Esophagus muscularis mucosa (tissue), 4 donors: Measurements from ENCODE around the gene TEX2. TPM values are rescaled to one million over a fixed set of nuclear protein-coding genes. Genes with fewer than 3 reads are reported as not detected.

Source experiments
- DNase-seq: peaks from one replicate; pipeline ENCODE4 v3.0.0-alpha.2; 2017; ENCODE audit errors: extremely low spot score
- H3K27ac ChIP-seq, 4 donors: fragments of 200-600 bp; sonication (generic); replicated peaks in 1 of 4; 1 replicate in 3 of 4; 2 replicates in 1 of 4; pipeline ENCODE4 v1.5.1; 2016 to 2019; ENCODE audit warnings: mild to moderate bottlenecking in 1 of 4
- H3K27me3 ChIP-seq, 4 donors: fragments of 200-600 bp; sonication (generic); one replicate each; pipeline versions ENCODE4 v1.5.1 to v1.6.0; 2016 to 2019
- H3K36me3 ChIP-seq, 4 donors: fragments of 200-600 bp; sonication (generic); one replicate each; pipeline ENCODE4 v1.5.1; 2016 to 2019
- H3K4me1 ChIP-seq, 4 donors: fragments of 200-600 bp; sonication (generic); one replicate each; pipeline ENCODE4 v1.5.1; 2016 to 2019
- H3K4me3 ChIP-seq, 4 donors: fragments of 200-600 bp; sonication (generic); 1 replicate in 2 of 4; 2 replicates in 2 of 4; pipeline ENCODE4 v1.5.1; 2016 to 2019; ENCODE audit warnings: mild to moderate bottlenecking in 4 of 4, moderate library complexity in 1 of 4
- H3K9me3 ChIP-seq, 4 donors: fragments of 200-600 bp; sonication (generic); 1 replicate in 3 of 4; 2 replicates in 1 of 4; pipeline ENCODE4 v1.5.1; 2016 to 2019
- EP300 ChIP-seq: sonication (generic); formaldehyde crosslinking; IDR thresholded peaks from one replicate; pipeline ENCODE4 v1.6.1; 2017; ENCODE audit warnings: antibody characterized with exemption
- POLR2A ChIP-seq: fragments of 450-650 bp; IDR thresholded peaks from one replicate; pipeline ENCODE4 v1.6.1; 2017; ENCODE audit warnings: antibody characterized with exemption, moderate library complexity, mild to moderate bottlenecking, low read depth
- POLR2AphosphoS5 ChIP-seq, 2 donors: sonication (generic); formaldehyde crosslinking; IDR thresholded peaks; one replicate each; pipeline ENCODE4 v1.6.1; 2017; ENCODE audit warnings: antibody characterized with exemption in 2 of 2
- WGBS: methylation state at CpG from one replicate; pipeline ENCODE4 v1.1.5; 2018; 5-methylcytosine and 5-hydroxymethylcytosine counted together
- intact Hi-C: fragments of 100-400 bp; cut with DNase I; formaldehyde crosslinking; loops from one replicate; pipeline ENCODE4 v1.15.1; 2023
- total RNA-seq, 4 donors: library from RNA; depleted of rRNA; stranded (reverse); fragments of >200 nt; gene quantifications; one replicate each; pipeline versions ENCODE4 v1.1.0 to v1.2.1, GENCODE V29; 2016
- TF ChIP-seq, protein P1 (sequence below), 3 experiments: fragments of 200-600 bp in 2 of 3; fragments of 450-650 bp in 1 of 3; sonication (generic) in 2 of 3; IDR thresholded peaks; one replicate each; pipeline ENCODE4 v1.5.1; 2017 to 2019; ENCODE audit warnings: antibody characterized with exemption in 3 of 3, mild to moderate bottlenecking in 2 of 3, moderate library complexity in 1 of 3

Gene TEX2
- total RNA-seq, 4 donors from 2014 or later, result 32.6 to 58.7 (median 46.1) TPM

GRCh38 chr17:64247836-64248235, 15.2 kb downstream of the TEX2 start:
- H3K4me1 ChIP-seq, result peaks cover 8 to 13% (median 10%) of the 10 kb centered on the region in 4 donors
- 94% methylated on average over 1 of the region's 1 CpG for WGBS
- H3K9me3 ChIP-seq, result no peaks in the 10 kb centered on the region
- TF ChIP-seq EP300 (no peak), POLR2A (no peak), POLR2AphosphoS5 (IDR thresholded peaks at IDR 0.05) (no peak)
- TF ChIP-seq, protein P1, sequence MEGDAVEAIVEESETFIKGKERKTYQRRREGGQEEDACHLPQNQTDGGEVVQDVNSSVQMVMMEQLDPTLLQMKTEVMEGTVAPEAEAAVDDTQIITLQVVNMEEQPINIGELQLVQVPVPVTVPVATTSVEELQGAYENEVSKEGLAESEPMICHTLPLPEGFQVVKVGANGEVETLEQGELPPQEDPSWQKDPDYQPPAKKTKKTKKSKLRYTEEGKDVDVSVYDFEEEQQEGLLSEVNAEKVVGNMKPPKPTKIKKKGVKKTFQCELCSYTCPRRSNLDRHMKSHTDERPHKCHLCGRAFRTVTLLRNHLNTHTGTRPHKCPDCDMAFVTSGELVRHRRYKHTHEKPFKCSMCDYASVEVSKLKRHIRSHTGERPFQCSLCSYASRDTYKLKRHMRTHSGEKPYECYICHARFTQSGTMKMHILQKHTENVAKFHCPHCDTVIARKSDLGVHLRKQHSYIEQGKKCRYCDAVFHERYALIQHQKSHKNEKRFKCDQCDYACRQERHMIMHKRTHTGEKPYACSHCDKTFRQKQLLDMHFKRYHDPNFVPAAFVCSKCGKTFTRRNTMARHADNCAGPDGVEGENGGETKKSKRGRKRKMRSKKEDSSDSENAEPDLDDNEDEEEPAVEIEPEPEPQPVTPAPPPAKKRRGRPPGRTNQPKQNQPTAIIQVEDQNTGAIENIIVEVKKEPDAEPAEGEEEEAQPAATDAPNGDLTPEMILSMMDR (IDR thresholded peaks at IDR 0.05), result no peak
- H3K27ac ChIP-seq, result no peak overlapping the region
- DNase-seq, result no peak
- H3K4me3 ChIP-seq, result no peak overlapping the region
- no peaks in the 10 kb centered on the region for H3K27me3 ChIP-seq
- H3K36me3 ChIP-seq, result no peaks in the 10 kb centered on the region
- intact Hi-C loops, result no loop called here

- no peaks in the 10 kb centered on the region for H3K27me3 ChIP-seq
- H3K27ac ChIP-seq, result no peak overlapping the region
- intact Hi-C loops, result no loop called here
- WGBS, result 91% methylated on average over 11 of the region's 11 CpGs
- TF ChIP-seq POLR2A, result no peak
- no peak for TF ChIP-seq POLR2AphosphoS5 (IDR thresholded peaks at IDR 0.05)
- TF ChIP-seq, protein P1 (IDR thresholded peaks at IDR 0.05), result no peak
- TF ChIP-seq EP300, result no peak
- H3K9me3 ChIP-seq, result no peaks in the 10 kb centered on the region
- no peak for DNase-seq
- no peak overlapping the region for H3K4me3 ChIP-seq
- no peaks in the 10 kb centered on the region for H3K36me3 ChIP-seq
- peaks cover 22 to 26% (median 25%) of the 10 kb centered on the region in 4 donors for H3K4me1 ChIP-seq
Observed at GRCh38 chr17:64245218-64246145, 17.6 kb downstream of the TEX2 start.

DNA sequence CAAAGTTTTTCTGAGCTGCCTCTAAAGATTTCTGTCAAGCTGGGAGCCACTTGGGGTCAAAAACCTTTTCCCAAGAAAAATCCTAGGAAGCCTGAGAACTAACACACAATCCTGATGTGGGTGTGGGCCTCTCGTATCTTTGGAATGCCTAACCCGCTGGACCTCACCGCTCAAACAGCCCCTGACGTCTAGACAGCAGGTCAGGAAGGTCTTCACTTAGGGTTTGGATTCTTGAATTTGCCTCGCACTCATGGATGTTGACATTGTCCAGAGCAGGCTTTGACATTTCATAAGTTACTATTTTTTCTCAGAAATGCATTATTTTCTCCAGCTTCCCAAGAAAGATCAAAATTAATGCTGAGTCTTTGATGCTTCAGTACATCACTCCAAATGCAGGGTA, 18.9 kb downstream of the TEX2 start:
- intact Hi-C loops, result no loop called here
- Histone ChIP-seq H3K27me3 (no peaks in the 10 kb centered on the region), H3K9me3 (no peaks in the 10 kb centered on the region), H3K27ac (no peak overlapping the region), H3K4me3 (no peak overlapping the region), H3K36me3 (no peaks in the 10 kb centered on the region), H3K4me1 (peaks cover 21 to 27% (median 25%) of the 10 kb centered on the region in 4 donors)
- no peak for DNase-seq
- 92% methylated on average over 3 of the region's 5 CpGs for WGBS
- TF ChIP-seq EP300 (no peak), POLR2AphosphoS5 (IDR thresholded peaks at IDR 0.05) (no peak), POLR2A (no peak)
- TF ChIP-seq, protein P1 (IDR thresholded peaks at IDR 0.05), result no peak

- Histone ChIP-seq H3K27me3 (no peaks in the 10 kb centered on the region), H3K4me3 (no peak overlapping the region), H3K27ac (no peak overlapping the region), H3K36me3 (no peaks in the 10 kb centered on the region), H3K4me1 (peaks cover 20 to 27% (median 25%) of the 10 kb centered on the region in 4 donors), H3K9me3 (no peaks in the 10 kb centered on the region)
- WGBS, result 100% methylated on average over 2 of the region's 2 CpGs
- DNase-seq, result no peak
- intact Hi-C loops, result no loop called here
- TF ChIP-seq, protein P1 (IDR thresholded peaks at IDR 0.05), result no peak
- TF ChIP-seq EP300, result no peak
Observed at GRCh38 chr17:64243340-64243739, 19.7 kb downstream of the TEX2 start.
